Retinal pigment epithelial cell (primary cell): ENCODE data around the gene MATR3.
"Not testable (repeated sequence)": the region's sequence is repeated elsewhere in the genome, so short reads cannot be mapped to it uniquely, and the experiment has no call there.

ENCODE experiments used
- DNase-seq: peaks from one replicate; pipeline ENCODE4 v3.0.0-alpha.2; 2010; ENCODE audit warnings: low read depth
- H3K4me3 ChIP-seq: 2 replicates; pipeline ENCODE4 v1.5.1; 2011; ENCODE audit warnings: mild to moderate bottlenecking, low read length, control low read depth, moderate library complexity
- CTCF ChIP-seq: conservative IDR thresholded peaks from 2 replicates; pipeline ENCODE4 v1.5.1; 2011; ENCODE audit warnings: low read depth, low read length, control low read depth, inconsistent platforms

MATR3 gene

GRCh38 chr5:139265001-139265400 is 28.5 kb upstream of the MATR3 start:
- no peak for TF ChIP-seq CTCF
- H3K4me3 ChIP-seq = no peak overlapping the region
- no peak for DNase-seq

GRCh38 chr5:139266236-139266635 is 27.3 kb upstream of the MATR3 start:
- no peak for TF ChIP-seq CTCF
- no peak for DNase-seq
- H3K4me3 ChIP-seq = no peak overlapping the region

GRCh38 chr5:139267481-139267880 is 26.1 kb upstream of the MATR3 start:
- H3K4me3 ChIP-seq = no peak overlapping the region
- no peak for DNase-seq
- TF ChIP-seq CTCF = no peak

- DNase-seq = no peak
- no peak overlapping the region for H3K4me3 ChIP-seq
- no peak for TF ChIP-seq CTCF
Measured at GRCh38 chr5:139268364-139269202, 25.0 kb upstream of the MATR3 start.

- not testable (repeated sequence) for H3K4me3 ChIP-seq, DNase-seq
Measured at GRCh38 chr5:139270718-139271117, 22.8 kb upstream of the MATR3 start.

GRCh38 chr5:139271201-139272027 is 22.1 kb upstream of the MATR3 start:
- DNase-seq = no peak
- no peak overlapping the region for H3K4me3 ChIP-seq
- TF ChIP-seq CTCF = no peak

- no peak for DNase-seq
- H3K4me3 ChIP-seq = no peak overlapping the region
- no peak for TF ChIP-seq CTCF
Measured at GRCh38 chr5:139272471-139273321, 20.8 kb upstream of the MATR3 start.
